Astrocyte of the cerebellum (primary cell): Measurements from ENCODE around the gene SIK3.

Source experiments
- DNase-seq: peaks from one replicate; pipeline ENCODE4 v3.0.0-alpha.2; 2011; ENCODE audit warnings: low read depth
- H3K4me3 ChIP-seq: 2 replicates; pipeline ENCODE4 v1.5.1; 2011; ENCODE audit warnings: mild to moderate bottlenecking, low read depth, low read length, moderate library complexity
- CTCF ChIP-seq: IDR thresholded peaks from 2 replicates; pipeline ENCODE4 v1.5.1; 2012; ENCODE audit warnings: low read length, low read depth, moderate library complexity, mild to moderate bottlenecking; ENCODE audit errors: missing control alignments
- in situ Hi-C: cut with HindIII; loops from 2 replicates; pipeline ENCODE4 v1.10.0; 2017; ENCODE audit warnings: low sequenced_read_pairs

Gene SIK3

DNA sequence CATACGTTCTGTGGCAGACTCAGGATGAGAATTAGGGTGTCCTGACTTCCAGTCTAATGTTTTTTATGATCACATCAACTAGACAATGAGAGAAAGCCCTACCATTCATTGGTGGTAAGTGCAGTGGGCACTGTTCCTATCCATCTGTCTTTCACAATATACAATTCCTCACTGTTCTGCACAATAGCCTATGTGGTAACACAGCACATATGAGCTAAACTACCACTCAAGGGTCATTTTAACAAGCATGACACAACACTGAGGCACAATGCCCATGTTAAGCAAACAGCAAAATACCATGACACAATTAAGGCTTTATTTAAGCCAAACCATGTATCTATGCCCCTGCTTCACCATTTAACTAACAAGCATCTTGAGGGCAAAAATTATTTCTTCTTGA, 52.3 kb downstream of the SIK3 start:
- no peak for TF ChIP-seq CTCF
- in situ Hi-C loops = no loop called here
- H3K4me3 ChIP-seq = no peak overlapping the region
- DNase-seq = no peak

DNA sequence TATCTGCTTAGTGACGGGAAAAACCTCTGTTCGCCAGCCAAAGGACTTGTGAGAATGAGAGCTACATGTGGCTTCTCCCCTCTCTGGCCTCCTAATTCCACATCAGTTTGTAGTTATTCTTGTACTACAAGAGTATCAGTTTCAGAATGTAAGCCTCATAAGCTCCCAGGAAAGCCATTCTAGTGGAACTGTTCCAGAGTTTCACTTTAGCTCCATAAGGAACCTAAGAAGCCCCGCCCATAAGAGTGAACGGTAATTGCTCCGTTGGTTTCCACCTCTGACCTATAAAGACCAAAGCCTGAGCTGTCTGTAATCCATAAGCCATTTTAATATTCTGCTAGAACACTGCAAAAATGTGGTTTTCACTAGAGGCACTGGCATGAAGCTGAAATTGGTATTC, 53.0 kb downstream of the SIK3 start:
- in situ Hi-C loops = no loop called here
- peak; percentile 15 for DNase-seq
- H3K4me3 ChIP-seq = no peak overlapping the region
- no peak for TF ChIP-seq CTCF

DNA sequence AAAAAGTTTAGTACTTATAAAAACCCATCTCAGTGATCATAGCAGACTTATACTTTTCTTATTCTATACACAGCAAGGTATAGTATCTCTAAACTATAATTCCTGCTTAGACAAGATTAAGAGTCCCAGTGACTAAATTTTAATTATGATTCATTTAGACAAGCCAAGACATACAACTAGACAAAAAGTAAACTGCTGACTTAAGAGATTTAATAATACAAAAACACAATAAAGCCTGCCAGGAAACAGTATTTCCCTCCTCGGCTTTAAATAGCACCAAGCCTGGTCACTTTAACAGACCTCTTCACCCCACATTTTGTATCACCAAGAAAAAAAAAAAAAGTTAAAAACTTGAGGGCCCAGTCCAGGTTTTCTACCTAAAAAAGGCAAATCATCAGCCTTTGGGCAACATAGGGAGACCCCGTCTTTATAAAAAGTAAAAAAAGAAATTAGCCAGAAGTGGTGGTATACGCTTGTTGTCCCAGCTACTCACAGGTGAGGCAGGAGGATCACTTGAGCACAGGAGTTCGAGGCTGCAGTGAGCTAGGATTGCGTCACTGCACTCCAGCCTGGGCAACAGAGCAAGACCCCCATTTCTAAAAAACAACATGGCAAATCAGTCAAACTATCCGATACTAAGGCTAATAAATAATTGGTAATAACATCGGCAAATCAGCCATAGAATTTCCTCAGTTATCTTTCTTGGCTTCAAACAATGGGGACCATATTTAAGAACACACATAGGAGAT, 53.8 kb downstream of the SIK3 start:
- no peak overlapping the region for H3K4me3 ChIP-seq
- TF ChIP-seq CTCF = no peak
- in situ Hi-C loops = loop anchor here (5.0 kb wide), 2 partner anchors 42 to 43 kb away; no protein-coding TSS in a partner anchor
- no peak for DNase-seq

- in situ Hi-C loops = loop anchor here (5.0 kb wide), 2 partner anchors 40 to 45 kb away; no protein-coding TSS in a partner anchor
- no peak for TF ChIP-seq CTCF
- H3K4me3 ChIP-seq = no peak overlapping the region
- DNase-seq = no peak
These were observed 55.5 kb downstream of the SIK3 start for GRCh38 chr11:117042689-117043088.

GRCh38 chr11:117039900-117040299, 58.3 kb downstream of the SIK3 start:
- in situ Hi-C loops = loop anchor here (5.0 kb wide), 2 partner anchors 38 to 47 kb away; no protein-coding TSS in a partner anchor
- no peak overlapping the region for H3K4me3 ChIP-seq
- DNase-seq = no peak
- TF ChIP-seq CTCF = no peak

- in situ Hi-C loops = no loop called here
- DNase-seq = no peak
These were observed 59.0 kb downstream of the SIK3 start for GRCh38 chr11:117039270-117039669.

More at GRCh38 chr11:117039270-117039669, 59.0 kb downstream of the SIK3 start:
- H3K4me3 ChIP-seq = no peak overlapping the region
- no peak for TF ChIP-seq CTCF
